Measurements from ENCODE around the gene CFAP73.

The CFAP73 gene

GRCh38 chr12:113142886-113143332, 6.6 kb upstream of the CFAP73 start:
- no peak for DNase-seq

GRCh38 chr12:113143959-113144358, 5.6 kb upstream of the CFAP73 start:
- no peak for DNase-seq

- no peak for DNase-seq
These were observed 4.7 kb upstream of the CFAP73 start for GRCh38 chr12:113144806-113145205.

- DNase-seq: no peak
These were observed 3.6 kb upstream of the CFAP73 start for GRCh38 chr12:113145720-113146551.

GRCh38 chr12:113146999-113147398, 2.5 kb upstream of the CFAP73 start:
- DNase-seq: no peak

GRCh38 chr12:113151655-113152054, 2.1 kb downstream of the CFAP73 start:
- no peak for DNase-seq

GRCh38 chr12:113152196-113152834, 2.8 kb downstream of the CFAP73 start:
- no peak for DNase-seq

GRCh38 chr12:113152835-113153814, 3.6 kb downstream of the CFAP73 start:
- DNase-seq: peak; percentile 46 to 70

- peak in 1 of 2 experiments; percentile 6 for DNase-seq
These were observed 4.9 kb downstream of the CFAP73 start for GRCh38 chr12:113154351-113154973.

- DNase-seq: no peak
These were observed 5.5 kb downstream of the CFAP73 start for GRCh38 chr12:113155060-113155459.

- no peak for DNase-seq
These were observed 6.1 kb downstream of the CFAP73 start for GRCh38 chr12:113155646-113156045.

GRCh38 chr12:113157218-113157859, 7.8 kb downstream of the CFAP73 start:
- no peak for DNase-seq

GRCh38 chr12:113158439-113159203, 9.1 kb downstream of the CFAP73 start:
- no peak for DNase-seq

- DNase-seq: no peak
These were observed 10.4 kb downstream of the CFAP73 start for GRCh38 chr12:113159937-113160336.

- DNase-seq: no peak
These were observed 12.0 kb downstream of the CFAP73 start for GRCh38 chr12:113161415-113162016.

GRCh38 chr12:113162102-113163029, 12.8 kb downstream of the CFAP73 start:
- no peak for DNase-seq

GRCh38 chr12:113163030-113163360, 13.5 kb downstream of the CFAP73 start:
- DNase-seq: no peak

GRCh38 chr12:113164014-113164413, 14.5 kb downstream of the CFAP73 start:
- no peak for DNase-seq

GRCh38 chr12:113165521-113166450, 16.3 kb downstream of the CFAP73 start:
- DNase-seq: no peak
